IMR-90 (cell line): ENCODE results near the gene TMEM208.

Experiments used
- CEBPB ChIP-seq: IDR thresholded peaks from 2 replicates; pipeline ENCODE4 v1.6.1; 2012; ENCODE audit warnings: low read depth, low read length, improper control_type of control experiment
- POLR2A ChIP-seq: IDR thresholded peaks from 2 replicates; pipeline ENCODE4 v1.6.1; 2012; ENCODE audit warnings: mild to moderate bottlenecking, low read depth, low read length
- RFX5 ChIP-seq: IDR thresholded peaks from 2 replicates; pipeline ENCODE4 v1.8.0; 2012; ENCODE audit warnings: low read depth, mild to moderate bottlenecking, low read length, moderate library complexity
- TF ChIP-seq, protein P1 (sequence below): conservative IDR thresholded peaks from 2 replicates; pipeline ENCODE4 v1.5.1; 2012; ENCODE audit warnings: mild to moderate bottlenecking, low read depth, low read length, improper control_type of control experiment
- TF ChIP-seq, protein P2 (sequence below): fragments of 150-350 bp; IDR thresholded peaks from 2 replicates; pipeline ENCODE4 v1.6.1; 2017; ENCODE audit warnings: mild to moderate bottlenecking, antibody characterized with exemption, low read length, low read depth

DNA sequence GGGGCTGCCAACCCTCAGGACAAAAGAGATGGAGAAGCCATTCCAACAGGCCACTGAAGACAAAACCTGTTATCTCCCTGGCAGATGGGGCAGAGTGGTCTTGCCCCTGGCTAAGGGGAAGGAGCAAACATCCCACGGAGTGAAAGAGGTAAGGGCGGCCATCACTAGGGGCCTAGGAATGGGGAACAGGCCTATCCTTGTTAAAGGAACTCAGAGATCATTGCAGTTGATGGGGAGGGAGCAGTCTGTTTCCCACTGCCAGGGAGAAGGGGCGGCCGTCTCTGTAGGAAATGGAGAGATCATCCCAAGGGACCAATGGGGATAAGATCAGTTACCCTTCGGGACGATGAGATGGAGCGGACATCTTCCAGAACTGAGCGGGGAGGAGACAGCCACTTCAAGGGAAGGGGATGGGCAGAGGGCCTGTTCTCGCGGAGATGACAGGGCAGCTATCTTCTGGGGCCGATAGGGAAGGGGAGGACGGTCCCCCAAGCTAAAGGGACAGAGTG is 581 bp upstream of the TMEM208 start:
- TF ChIP-seq, protein P1, sequence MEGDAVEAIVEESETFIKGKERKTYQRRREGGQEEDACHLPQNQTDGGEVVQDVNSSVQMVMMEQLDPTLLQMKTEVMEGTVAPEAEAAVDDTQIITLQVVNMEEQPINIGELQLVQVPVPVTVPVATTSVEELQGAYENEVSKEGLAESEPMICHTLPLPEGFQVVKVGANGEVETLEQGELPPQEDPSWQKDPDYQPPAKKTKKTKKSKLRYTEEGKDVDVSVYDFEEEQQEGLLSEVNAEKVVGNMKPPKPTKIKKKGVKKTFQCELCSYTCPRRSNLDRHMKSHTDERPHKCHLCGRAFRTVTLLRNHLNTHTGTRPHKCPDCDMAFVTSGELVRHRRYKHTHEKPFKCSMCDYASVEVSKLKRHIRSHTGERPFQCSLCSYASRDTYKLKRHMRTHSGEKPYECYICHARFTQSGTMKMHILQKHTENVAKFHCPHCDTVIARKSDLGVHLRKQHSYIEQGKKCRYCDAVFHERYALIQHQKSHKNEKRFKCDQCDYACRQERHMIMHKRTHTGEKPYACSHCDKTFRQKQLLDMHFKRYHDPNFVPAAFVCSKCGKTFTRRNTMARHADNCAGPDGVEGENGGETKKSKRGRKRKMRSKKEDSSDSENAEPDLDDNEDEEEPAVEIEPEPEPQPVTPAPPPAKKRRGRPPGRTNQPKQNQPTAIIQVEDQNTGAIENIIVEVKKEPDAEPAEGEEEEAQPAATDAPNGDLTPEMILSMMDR, result no peak
- TF ChIP-seq RFX5 (no peak), POLR2A (no peak), CEBPB (no peak)
- TF ChIP-seq, protein P2, sequence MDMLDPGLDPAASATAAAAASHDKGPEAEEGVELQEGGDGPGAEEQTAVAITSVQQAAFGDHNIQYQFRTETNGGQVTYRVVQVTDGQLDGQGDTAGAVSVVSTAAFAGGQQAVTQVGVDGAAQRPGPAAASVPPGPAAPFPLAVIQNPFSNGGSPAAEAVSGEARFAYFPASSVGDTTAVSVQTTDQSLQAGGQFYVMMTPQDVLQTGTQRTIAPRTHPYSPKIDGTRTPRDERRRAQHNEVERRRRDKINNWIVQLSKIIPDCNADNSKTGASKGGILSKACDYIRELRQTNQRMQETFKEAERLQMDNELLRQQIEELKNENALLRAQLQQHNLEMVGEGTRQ, result no peak
